HG03103 (cell line): ENCODE measurements around the gene FBH1.
A peak's percentile ranks its signal among the peaks of the same experiment; 100 is the strongest.
"Not testable (repeated sequence)": the region's sequence is repeated elsewhere in the genome, so short reads cannot be mapped to it uniquely, and the experiment has no call there.

ENCODE experiments used
- ATAC-seq: cut with Tn5 transposase; IDR thresholded peaks from one replicate; pipeline ENCODE4 v1.9.1; 2021; ENCODE audit warnings: low read depth; ENCODE audit not compliant: unreplicated experiment

Gene FBH1

GRCh38 chr10:5889624-5890451 is at the start of gene FBH1, which contains the start of gene ANKRD16:
Gene FBH1 (plus strand): TSS chr10:5890243. CDS start chr10:5890346, 103 bp downstream.
Gene ANKRD16 (minus strand): TSS chr10:5889893. CDS start chr10:5889354, 539 bp downstream.
- peak; percentile 81 for ATAC-seq

- peak; percentile 61 for ATAC-seq
Measured at GRCh38 chr10:5840314-5841307, 49.4 kb upstream of the FBH1 start.

- no peak for ATAC-seq
Measured at GRCh38 chr10:5841965-5842364, 48.1 kb upstream of the FBH1 start.

- ATAC-seq, result no peak
Measured at GRCh38 chr10:5843686-5844344, 46.2 kb upstream of the FBH1 start.

- no peak for ATAC-seq
Measured at GRCh38 chr10:5844345-5845055, 45.5 kb upstream of the FBH1 start.

- ATAC-seq, result not testable (repeated sequence)
Measured at GRCh38 chr10:5846667-5847066, 43.4 kb upstream of the FBH1 start.

GRCh38 chr10:5854131-5854475 is 35.9 kb upstream of the FBH1 start:
- ATAC-seq, result no peak

- ATAC-seq, result no peak
Measured at GRCh38 chr10:5855979-5856700, 33.9 kb upstream of the FBH1 start.

GRCh38 chr10:5856701-5857004 is 33.4 kb upstream of the FBH1 start:
- no peak for ATAC-seq

GRCh38 chr10:5858811-5859210 is 31.2 kb upstream of the FBH1 start:
- no peak for ATAC-seq

- no peak for ATAC-seq
Measured at GRCh38 chr10:5860066-5860465, 30.0 kb upstream of the FBH1 start.

GRCh38 chr10:5862360-5862961 is 27.6 kb upstream of the FBH1 start:
- peak; percentile 96 for ATAC-seq

GRCh38 chr10:5862981-5863685 is 26.9 kb upstream of the FBH1 start:
- not testable (repeated sequence) for ATAC-seq

GRCh38 chr10:5866451-5867081 is 23.5 kb upstream of the FBH1 start:
- ATAC-seq, result not testable (repeated sequence)

- ATAC-seq, result not testable (repeated sequence)
Measured at GRCh38 chr10:5867091-5867615, 22.9 kb upstream of the FBH1 start.

- ATAC-seq, result not testable (repeated sequence)
Measured at GRCh38 chr10:5868383-5868782, 21.7 kb upstream of the FBH1 start.

- ATAC-seq, result no peak
Measured at GRCh38 chr10:5869156-5869555, 20.9 kb upstream of the FBH1 start.

GRCh38 chr10:5871596-5871995 is 18.4 kb upstream of the FBH1 start:
- no peak for ATAC-seq
